GM18951 (cell line): ENCODE data around the gene TBC1D20.
"Not testable (repeated sequence)": the region's sequence is repeated elsewhere in the genome, so short reads cannot be mapped to it uniquely, and the experiment has no call there.

Source experiments
- POLR2A ChIP-seq: IDR thresholded peaks from 4 replicates; pipeline ENCODE4 v1.6.1; 2011; ENCODE audit warnings: mild to moderate bottlenecking; ENCODE audit not compliant: insufficient read length, insufficient read depth; ENCODE audit errors: extremely low read depth
- in situ Hi-C: fragments of 300-500 bp; cut with MboI; formaldehyde crosslinking; loops from one replicate; pipeline ENCODE4 v1.12.0; 2022; ENCODE audit warnings: low sequenced_read_pairs, mixed read lengths, inconsistent platforms; ENCODE audit not compliant: unreplicated experiment

The TBC1D20 gene

GRCh38 chr20:391041-391711 lies 71.2 kb downstream of the TBC1D20 start:
- in situ Hi-C loops = no loop called here
- TF ChIP-seq POLR2A = no peak

- TF ChIP-seq POLR2A = no peak
- in situ Hi-C loops = no loop called here
Observed at GRCh38 chr20:389220-389619, 73.1 kb downstream of the TBC1D20 start.

GRCh38 chr20:388034-388994 lies 74.0 kb downstream of the TBC1D20 start:
- in situ Hi-C loops = no loop called here
- no peak for TF ChIP-seq POLR2A

- no peak for TF ChIP-seq POLR2A
- in situ Hi-C loops = no loop called here
Observed at GRCh38 chr20:387520-387919, 74.8 kb downstream of the TBC1D20 start.

GRCh38 chr20:386634-387033 lies 75.7 kb downstream of the TBC1D20 start:
- in situ Hi-C loops = not testable (repeated sequence)
